HepG2 (cell line): ENCODE measurements around the gene PLLP. TPM values are rescaled to one million over a fixed set of nuclear protein-coding genes. Genes with fewer than 3 reads are reported as not detected.

Experiments used
- ATM ChIP-seq: fragments of 450-650 bp; IDR thresholded peaks from 2 replicates; pipeline ENCODE4 v1.7.1; 2017; ENCODE audit warnings: mild to moderate bottlenecking, borderline replicate concordance
- HOXA3 ChIP-seq: sonication (generic); formaldehyde crosslinking; IDR thresholded peaks from 2 replicates; pipeline ENCODE4 v1.5.0; 2020; ENCODE audit warnings: missing genetic modification reagents
- HOXA5 ChIP-seq: sonication (generic); formaldehyde crosslinking; IDR thresholded peaks from 2 replicates; pipeline ENCODE4 v1.4.0; 2020; ENCODE audit warnings: missing genetic modification reagents
- KLF11 ChIP-seq: IDR thresholded peaks from 2 replicates; pipeline ENCODE4 v1.6.1; 2016; ENCODE audit warnings: missing compliant biosample characterization
- MIXL1 ChIP-seq: IDR thresholded peaks from 2 replicates; pipeline ENCODE4 v1.6.1; 2016
- NCOR1 ChIP-seq: fragments of 200-600 bp; sonication (generic); IDR thresholded peaks from 2 replicates; pipeline ENCODE4 v1.7.0; 2017; ENCODE audit warnings: antibody characterized with exemption, low read length, borderline replicate concordance
- NR3C1 ChIP-seq: sonication (generic); formaldehyde crosslinking; IDR thresholded peaks from 2 replicates; pipeline ENCODE4 v1.4.0; 2020; ENCODE audit warnings: missing genetic modification reagents
- PCBP1 ChIP-seq: fragments of 200-400 bp; formaldehyde crosslinking; IDR thresholded peaks from 2 replicates; pipeline ENCODE4 v1.6.1; 2017; ENCODE audit warnings: mild to moderate bottlenecking, low read depth, low read length, borderline replicate concordance
- PLRG1 ChIP-seq: fragments of 450-650 bp; conservative IDR thresholded peaks from 2 replicates; pipeline ENCODE4 v1.6.1; 2016
- RFX3 ChIP-seq: IDR thresholded peaks from 2 replicates; pipeline ENCODE4 v1.6.1; 2016; ENCODE audit warnings: missing biosample characterization, missing genetic modification reagents
- ZBTB3 ChIP-seq: sonication (generic); formaldehyde crosslinking; IDR thresholded peaks from 2 replicates; pipeline ENCODE4 v1.4.0; 2020; ENCODE audit warnings: low read depth, mild to moderate bottlenecking, moderate library complexity, missing genetic modification reagents, borderline replicate concordance
- ZNF33B ChIP-seq: sonication (generic); formaldehyde crosslinking; IDR thresholded peaks from 2 replicates; pipeline ENCODE4 v1.5.1; 2020; ENCODE audit warnings: mild to moderate bottlenecking, missing genetic modification reagents
- ZNF83 ChIP-seq: sonication (generic); formaldehyde crosslinking; IDR thresholded peaks from 2 replicates; pipeline ENCODE4 v1.4.0; 2020; ENCODE audit warnings: missing genetic modification reagents, mild to moderate bottlenecking, borderline replicate concordance
- polyA plus RNA-seq, 8 experiments: library from polyadenylated mRNA; depleted of rRNA in 3 of 8; stranded (reverse) in 7 of 8; unstranded in 1 of 8; fragments of >200 nt; fragmentation: Illumina TruSeq in 4 of 8; extraction: Trizol in 4 of 8; gene quantifications; 2 replicates each; pipeline versions ENCODE4 v1.2.1 to v1.2.3, GENCODE V29; 2011 to 2016; ENCODE audit warnings: low read depth in 4 of 8, missing spikeins in 1 of 8, mixed read lengths in 1 of 8; ENCODE audit not compliant: insufficient read depth in 1 of 8
- total RNA-seq, 5 experiments: library from RNA; depleted of rRNA; stranded (reverse); fragments of >200 nt; fragmentation: Illumina TruSeq; extraction: Trizol; gene quantifications; 2 replicates each; pipeline ENCODE4 v1.2.3, GENCODE V29; 2016; ENCODE audit warnings: low read depth in 1 of 5
- TF ChIP-seq, protein P1 (sequence below): sonication (generic); formaldehyde crosslinking; conservative IDR thresholded peaks from 2 replicates; pipeline ENCODE4 v1.8.0; 2022; ENCODE audit warnings: missing genetic modification reagents
- TF ChIP-seq, protein P2 (sequence below): sonication (generic); formaldehyde crosslinking; IDR thresholded peaks from 2 replicates; pipeline ENCODE4 v1.5.1; 2020; ENCODE audit warnings: mild to moderate bottlenecking, missing genetic modification reagents, borderline replicate concordance
- TF ChIP-seq, protein P3 (sequence below): sonication (generic); formaldehyde crosslinking; IDR thresholded peaks from 2 replicates; pipeline ENCODE4 v1.4.0; 2020; ENCODE audit warnings: mild to moderate bottlenecking, low read depth, missing genetic modification reagents
- TF ChIP-seq, protein P4 (sequence below): sonication (generic); formaldehyde crosslinking; IDR thresholded peaks from 2 replicates; pipeline ENCODE4 v1.4.0; 2020; ENCODE audit warnings: low read depth, mild to moderate bottlenecking, missing genetic modification reagents
- TF ChIP-seq, protein P5 (sequence below): sonication (generic); formaldehyde crosslinking; IDR thresholded peaks from 2 replicates; pipeline ENCODE4 v1.4.0; 2020; ENCODE audit warnings: missing genetic modification reagents
- TF ChIP-seq, protein P6 (sequence below): sonication (generic); formaldehyde crosslinking; conservative IDR thresholded peaks from 2 replicates; pipeline ENCODE4 v1.4.0; 2020; ENCODE audit warnings: missing genetic modification reagents

The PLLP gene
- total and polyA plus RNA-seq, 2 of the 13 experiments (the other 11 are each of a cell fraction or from before 2014, with no cell fraction given), result 60.6 to 127 TPM

DNA sequence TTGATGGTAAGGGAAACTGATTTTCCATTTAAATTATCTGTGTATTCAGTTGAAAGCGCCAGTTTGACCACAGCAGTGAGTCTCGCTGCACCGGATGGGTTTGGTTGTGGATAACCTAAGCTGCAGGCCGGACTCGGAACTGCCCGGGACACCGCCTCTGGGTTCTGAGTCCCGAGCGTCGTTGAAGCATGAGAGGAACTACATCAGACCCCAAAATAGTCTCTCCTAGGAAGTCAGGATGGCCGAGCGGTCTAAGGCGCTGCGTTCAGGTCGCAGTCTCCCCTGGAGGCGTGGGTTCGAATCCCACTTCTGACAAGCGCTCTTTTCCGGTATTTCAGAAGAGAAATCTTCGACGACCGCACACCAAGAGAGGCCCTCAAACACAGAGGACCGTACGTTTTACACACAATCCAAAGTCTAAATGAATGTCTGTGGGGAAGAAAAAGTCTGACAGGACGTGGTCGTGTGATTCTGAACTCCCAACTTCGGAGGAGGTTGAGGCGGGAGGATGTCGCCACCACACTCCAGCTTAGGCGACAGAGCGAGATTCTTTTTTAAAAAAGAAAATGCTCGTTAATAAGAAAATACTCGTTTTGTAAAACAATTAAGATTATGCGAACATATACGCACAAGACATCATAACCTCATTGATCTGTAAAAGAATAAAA is 15.4 kb upstream of the PLLP start (continued):
- no peak for TF ChIP-seq PCBP1
- TF ChIP-seq ZNF83 (CRISPR knock-in tag), result peak; percentile 64; the same call in 1 of the 2 replicates
- TF ChIP-seq RFX3 (CRISPR knock-in tag), result no peak; the same call in 1 of the 2 replicates
- TF ChIP-seq, protein P1, sequence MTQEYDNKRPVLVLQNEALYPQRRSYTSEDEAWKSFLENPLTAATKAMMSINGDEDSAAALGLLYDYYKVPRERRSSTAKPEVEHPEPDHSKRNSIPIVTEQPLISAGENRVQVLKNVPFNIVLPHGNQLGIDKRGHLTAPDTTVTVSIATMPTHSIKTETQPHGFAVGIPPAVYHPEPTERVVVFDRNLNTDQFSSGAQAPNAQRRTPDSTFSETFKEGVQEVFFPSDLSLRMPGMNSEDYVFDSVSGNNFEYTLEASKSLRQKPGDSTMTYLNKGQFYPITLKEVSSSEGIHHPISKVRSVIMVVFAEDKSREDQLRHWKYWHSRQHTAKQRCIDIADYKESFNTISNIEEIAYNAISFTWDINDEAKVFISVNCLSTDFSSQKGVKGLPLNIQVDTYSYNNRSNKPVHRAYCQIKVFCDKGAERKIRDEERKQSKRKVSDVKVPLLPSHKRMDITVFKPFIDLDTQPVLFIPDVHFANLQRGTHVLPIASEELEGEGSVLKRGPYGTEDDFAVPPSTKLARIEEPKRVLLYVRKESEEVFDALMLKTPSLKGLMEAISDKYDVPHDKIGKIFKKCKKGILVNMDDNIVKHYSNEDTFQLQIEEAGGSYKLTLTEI (CRISPR knock-in tag), result no peak
- TF ChIP-seq NCOR1, result peak; percentile 95
- TF ChIP-seq ZBTB3 (CRISPR knock-in tag), result peak; percentile 24; the same call in 1 of the 2 replicates
- TF ChIP-seq, protein P2, sequence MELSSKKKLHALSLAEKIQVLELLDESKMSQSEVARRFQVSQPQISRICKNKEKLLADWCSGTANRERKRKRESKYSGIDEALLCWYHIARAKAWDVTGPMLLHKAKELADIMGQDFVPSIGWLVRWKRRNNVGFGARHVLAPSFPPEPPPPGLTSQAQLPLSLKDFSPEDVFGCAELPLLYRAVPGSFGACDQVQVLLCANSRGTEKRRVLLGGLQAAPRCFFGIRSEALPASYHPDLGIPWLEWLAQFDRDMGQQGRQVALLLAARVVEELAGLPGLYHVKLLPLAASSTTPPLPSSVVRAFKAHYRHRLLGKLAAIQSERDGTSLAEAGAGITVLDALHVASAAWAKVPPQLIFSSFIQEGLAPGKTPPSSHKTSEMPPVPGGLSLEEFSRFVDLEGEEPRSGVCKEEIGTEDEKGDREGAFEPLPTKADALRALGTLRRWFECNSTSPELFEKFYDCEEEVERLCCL (CRISPR knock-in tag), result 0 out of 2 replicates have a peak, but pooled peaks have one; percentile 17
- TF ChIP-seq NR3C1, result no peak
- TF ChIP-seq PLRG1, result no peak
- peak; percentile 93 for TF ChIP-seq HOXA5 (CRISPR knock-in tag)
- TF ChIP-seq, protein P3, sequence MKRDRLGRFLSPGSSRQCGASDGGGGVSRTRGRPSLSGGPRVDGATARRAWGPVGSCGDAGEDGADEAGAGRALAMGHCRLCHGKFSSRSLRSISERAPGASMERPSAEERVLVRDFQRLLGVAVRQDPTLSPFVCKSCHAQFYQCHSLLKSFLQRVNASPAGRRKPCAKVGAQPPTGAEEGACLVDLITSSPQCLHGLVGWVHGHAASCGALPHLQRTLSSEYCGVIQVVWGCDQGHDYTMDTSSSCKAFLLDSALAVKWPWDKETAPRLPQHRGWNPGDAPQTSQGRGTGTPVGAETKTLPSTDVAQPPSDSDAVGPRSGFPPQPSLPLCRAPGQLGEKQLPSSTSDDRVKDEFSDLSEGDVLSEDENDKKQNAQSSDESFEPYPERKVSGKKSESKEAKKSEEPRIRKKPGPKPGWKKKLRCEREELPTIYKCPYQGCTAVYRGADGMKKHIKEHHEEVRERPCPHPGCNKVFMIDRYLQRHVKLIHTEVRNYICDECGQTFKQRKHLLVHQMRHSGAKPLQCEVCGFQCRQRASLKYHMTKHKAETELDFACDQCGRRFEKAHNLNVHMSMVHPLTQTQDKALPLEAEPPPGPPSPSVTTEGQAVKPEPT (CRISPR knock-in tag), result no peak
- TF ChIP-seq KLF11 (CRISPR knock-in tag), result no peak; the same call in 1 of the 2 replicates
- TF ChIP-seq, protein P4, sequence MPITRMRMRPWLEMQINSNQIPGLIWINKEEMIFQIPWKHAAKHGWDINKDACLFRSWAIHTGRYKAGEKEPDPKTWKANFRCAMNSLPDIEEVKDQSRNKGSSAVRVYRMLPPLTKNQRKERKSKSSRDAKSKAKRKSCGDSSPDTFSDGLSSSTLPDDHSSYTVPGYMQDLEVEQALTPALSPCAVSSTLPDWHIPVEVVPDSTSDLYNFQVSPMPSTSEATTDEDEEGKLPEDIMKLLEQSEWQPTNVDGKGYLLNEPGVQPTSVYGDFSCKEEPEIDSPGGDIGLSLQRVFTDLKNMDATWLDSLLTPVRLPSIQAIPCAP, result no peak
- TF ChIP-seq HOXA3 (CRISPR knock-in tag), result peak; percentile 84; the same call in 1 of the 2 replicates
- TF ChIP-seq ATM, result no peak
- TF ChIP-seq, protein P5, sequence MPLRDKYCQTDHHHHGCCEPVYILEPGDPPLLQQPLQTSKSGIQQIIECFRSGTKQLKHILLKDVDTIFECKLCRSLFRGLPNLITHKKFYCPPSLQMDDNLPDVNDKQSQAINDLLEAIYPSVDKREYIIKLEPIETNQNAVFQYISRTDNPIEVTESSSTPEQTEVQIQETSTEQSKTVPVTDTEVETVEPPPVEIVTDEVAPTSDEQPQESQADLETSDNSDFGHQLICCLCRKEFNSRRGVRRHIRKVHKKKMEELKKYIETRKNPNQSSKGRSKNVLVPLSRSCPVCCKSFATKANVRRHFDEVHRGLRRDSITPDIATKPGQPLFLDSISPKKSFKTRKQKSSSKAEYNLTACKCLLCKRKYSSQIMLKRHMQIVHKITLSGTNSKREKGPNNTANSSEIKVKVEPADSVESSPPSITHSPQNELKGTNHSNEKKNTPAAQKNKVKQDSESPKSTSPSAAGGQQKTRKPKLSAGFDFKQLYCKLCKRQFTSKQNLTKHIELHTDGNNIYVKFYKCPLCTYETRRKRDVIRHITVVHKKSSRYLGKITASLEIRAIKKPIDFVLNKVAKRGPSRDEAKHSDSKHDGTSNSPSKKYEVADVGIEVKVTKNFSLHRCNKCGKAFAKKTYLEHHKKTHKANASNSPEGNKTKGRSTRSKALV (CRISPR knock-in tag), result peak; percentile 67; the same call in 1 of the 2 replicates
- TF ChIP-seq, protein P6, sequence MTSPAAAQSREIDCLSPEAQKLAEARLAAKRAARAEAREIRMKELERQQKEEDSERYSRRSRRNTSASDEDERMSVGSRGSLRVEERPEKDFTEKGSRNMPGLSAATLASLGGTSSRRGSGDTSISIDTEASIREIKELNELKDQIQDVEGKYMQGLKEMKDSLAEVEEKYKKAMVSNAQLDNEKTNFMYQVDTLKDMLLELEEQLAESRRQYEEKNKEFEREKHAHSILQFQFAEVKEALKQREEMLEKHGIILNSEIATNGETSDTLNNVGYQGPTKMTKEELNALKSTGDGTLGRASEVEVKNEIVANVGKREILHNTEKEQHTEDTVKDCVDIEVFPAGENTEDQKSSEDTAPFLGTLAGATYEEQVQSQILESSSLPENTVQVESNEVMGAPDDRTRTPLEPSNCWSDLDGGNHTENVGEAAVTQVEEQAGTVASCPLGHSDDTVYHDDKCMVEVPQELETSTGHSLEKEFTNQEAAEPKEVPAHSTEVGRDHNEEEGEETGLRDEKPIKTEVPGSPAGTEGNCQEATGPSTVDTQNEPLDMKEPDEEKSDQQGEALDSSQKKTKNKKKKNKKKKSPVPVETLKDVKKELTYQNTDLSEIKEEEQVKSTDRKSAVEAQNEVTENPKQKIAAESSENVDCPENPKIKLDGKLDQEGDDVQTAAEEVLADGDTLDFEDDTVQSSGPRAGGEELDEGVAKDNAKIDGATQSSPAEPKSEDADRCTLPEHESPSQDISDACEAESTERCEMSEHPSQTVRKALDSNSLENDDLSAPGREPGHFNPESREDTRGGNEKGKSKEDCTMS (CRISPR knock-in tag), result no peak; the same call in 1 of the 2 replicates
- TF ChIP-seq MIXL1 (CRISPR knock-in tag), result peak; percentile 89
- TF ChIP-seq ZNF33B, result no peak
